HG02885 (cell line): Measurements from ENCODE around the gene ZNF516.
A peak's percentile ranks its signal among the peaks of the same experiment; 100 is the strongest.

Experiments used
- ATAC-seq: cut with Tn5 transposase; IDR thresholded peaks from one replicate; pipeline ENCODE4 v1.9.1; 2021; ENCODE audit warnings: mild to moderate bottlenecking; ENCODE audit not compliant: unreplicated experiment, poor library complexity

The ZNF516 gene

GRCh38 chr18:76350134-76351025, 144.7 kb downstream of the ZNF516 start:
- no peak for ATAC-seq

GRCh38 chr18:76349067-76349715, 145.9 kb downstream of the ZNF516 start:
- ATAC-seq = peak; percentile 64

GRCh38 chr18:76348267-76349066, 146.6 kb downstream of the ZNF516 start:
- peak; percentile 9 for ATAC-seq

- ATAC-seq = no peak
Measured at GRCh38 chr18:76347341-76347740, 147.7 kb downstream of the ZNF516 start.

DNA sequence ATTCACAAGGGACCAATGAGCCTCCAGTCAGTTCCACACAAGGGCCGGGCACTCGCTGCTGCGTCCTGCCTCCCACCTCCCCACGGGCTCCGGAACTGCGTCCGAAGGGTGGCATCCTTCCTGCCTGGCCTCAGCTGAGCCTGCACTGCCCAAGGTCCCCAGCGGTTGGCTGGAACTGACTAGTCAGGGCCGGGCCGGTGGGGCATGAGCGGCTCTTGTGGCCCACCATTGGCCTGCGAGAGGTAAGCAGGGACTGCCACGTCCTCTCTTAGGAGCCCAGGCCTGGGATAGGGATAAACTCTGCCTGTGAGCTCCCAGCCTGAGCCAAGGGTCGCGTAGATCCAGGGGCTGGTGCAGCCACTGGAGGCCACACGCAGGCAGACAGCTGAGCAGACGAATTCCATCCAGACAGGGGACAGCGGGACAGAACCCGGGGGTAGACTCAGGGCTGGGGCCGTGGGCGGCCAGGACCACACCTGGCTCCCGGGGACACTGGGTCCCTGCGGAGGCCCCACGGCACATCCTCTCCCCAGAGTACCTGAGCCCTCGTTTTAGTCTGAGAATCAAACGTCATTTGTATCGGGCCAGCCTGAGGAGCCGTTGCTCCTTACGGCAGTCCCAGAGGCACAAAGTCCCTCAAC, 148.4 kb downstream of the ZNF516 start:
- no peak for ATAC-seq

DNA sequence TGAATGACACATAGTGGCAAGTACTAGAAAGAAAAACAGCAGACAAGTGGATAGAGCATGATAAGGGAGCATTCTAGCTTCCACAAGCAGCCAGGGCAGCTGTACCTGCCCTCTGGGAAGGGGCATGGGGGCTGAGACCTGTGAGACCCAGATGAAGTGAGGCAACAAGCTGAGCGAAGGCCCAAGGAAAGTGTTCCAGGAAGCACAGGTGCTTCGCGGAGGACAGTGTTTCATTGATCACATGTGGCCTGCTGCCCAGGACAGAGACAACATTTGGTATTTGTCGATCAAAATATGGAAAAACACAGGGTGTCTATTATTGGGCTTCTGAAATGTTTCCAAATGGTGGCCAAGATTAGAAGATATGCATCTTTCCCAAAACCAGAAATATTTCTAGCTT, 149.1 kb downstream of the ZNF516 start:
- ATAC-seq = no peak

GRCh38 chr18:76343938-76344569, 151.0 kb downstream of the ZNF516 start:
- no peak for ATAC-seq

GRCh38 chr18:76340410-76340809, 154.6 kb downstream of the ZNF516 start:
- ATAC-seq = no peak

- ATAC-seq = no peak
Measured at GRCh38 chr18:76339246-76339620, 155.8 kb downstream of the ZNF516 start.

DNA sequence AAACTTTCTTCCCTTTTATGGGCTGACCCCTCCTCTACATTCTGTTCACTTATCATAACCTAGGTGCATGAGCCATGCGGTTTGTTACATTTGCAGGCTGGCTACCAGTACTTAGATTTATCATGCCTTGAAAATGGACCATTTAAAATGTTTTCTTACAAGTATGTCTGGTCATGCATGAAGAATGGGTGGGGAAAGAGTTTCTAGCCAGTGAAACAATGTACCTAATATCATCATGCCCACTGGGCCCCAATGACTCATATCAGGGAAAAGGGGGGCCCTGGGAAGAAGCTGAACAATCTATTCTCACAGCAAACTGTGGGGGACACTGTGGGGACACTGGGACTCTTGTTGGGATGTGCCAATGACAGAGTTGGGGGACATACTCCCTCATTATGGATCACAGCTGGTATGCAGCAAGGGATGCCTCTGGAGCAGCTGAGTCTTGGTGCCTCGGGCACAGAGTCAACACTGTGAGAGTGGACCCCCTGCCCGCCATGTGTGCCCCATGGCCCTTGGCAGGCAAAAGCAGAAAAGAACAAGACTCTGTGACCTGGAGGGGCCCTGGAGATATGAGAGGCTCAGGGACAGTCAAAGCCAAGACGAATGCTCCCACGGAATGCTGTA, 156.3 kb downstream of the ZNF516 start:
- no peak for ATAC-seq

- ATAC-seq = no peak
Measured at GRCh38 chr18:76338088-76338487, 157.0 kb downstream of the ZNF516 start.

- ATAC-seq = no peak
Measured at GRCh38 chr18:76335859-76336640, 159.0 kb downstream of the ZNF516 start.

DNA sequence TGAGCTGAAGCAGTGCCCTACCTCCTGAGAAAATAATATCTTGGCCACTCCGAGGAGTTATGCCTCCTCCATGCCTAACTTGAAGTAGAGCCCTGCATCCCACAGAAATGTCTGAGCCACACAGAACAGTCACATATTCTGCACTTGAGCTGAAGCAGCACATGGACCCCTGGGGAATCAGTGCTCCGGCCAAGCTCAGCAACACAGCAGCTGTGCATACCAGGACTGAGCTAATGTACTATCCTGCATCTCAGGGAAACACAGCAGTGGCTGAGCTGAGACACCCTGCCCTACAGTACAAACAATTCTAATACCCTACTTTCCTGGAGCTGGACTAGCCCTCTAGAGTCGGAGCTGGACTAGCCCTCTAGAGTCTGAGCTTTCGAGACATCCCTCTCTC, 166.9 kb downstream of the ZNF516 start:
- ATAC-seq = no peak

- ATAC-seq = no peak
Measured at GRCh38 chr18:76323891-76324290, 171.2 kb downstream of the ZNF516 start.

- ATAC-seq = no peak
Measured at GRCh38 chr18:76322686-76323085, 172.4 kb downstream of the ZNF516 start.

- no peak for ATAC-seq
Measured at GRCh38 chr18:76319366-76319765, 175.7 kb downstream of the ZNF516 start.

- no peak for ATAC-seq
Measured at GRCh38 chr18:76318607-76319006, 176.4 kb downstream of the ZNF516 start.

DNA sequence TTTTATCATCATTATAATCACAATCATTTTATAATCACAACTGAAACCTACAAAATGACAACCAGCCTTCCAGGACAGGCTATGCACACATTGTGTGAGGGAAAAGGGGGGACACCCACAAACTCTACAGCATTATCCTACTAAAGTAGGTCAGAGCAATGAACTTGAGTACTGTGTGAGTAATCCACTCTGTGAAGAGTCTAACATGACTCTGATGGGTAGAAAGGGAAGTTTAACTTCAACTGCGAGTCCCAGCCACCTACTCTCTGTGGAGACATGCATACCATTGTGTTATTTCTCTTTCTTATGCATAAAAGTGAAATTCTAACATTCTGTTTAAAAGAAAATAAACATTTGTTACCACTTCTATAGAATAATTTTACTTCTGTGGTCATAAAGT, 177.9 kb downstream of the ZNF516 start:
- no peak for ATAC-seq

- no peak for ATAC-seq
Measured at GRCh38 chr18:76315722-76316230, 179.3 kb downstream of the ZNF516 start.
